ENCODE data around the gene POU1F1. TPM values are rescaled to one million over a fixed set of nuclear protein-coding genes. Genes with fewer than 3 reads are reported as not detected.

The POU1F1 gene, protein sequence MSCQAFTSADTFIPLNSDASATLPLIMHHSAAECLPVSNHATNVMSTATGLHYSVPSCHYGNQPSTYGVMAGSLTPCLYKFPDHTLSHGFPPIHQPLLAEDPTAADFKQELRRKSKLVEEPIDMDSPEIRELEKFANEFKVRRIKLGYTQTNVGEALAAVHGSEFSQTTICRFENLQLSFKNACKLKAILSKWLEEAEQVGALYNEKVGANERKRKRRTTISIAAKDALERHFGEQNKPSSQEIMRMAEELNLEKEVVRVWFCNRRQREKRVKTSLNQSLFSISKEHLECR
- not detected for total RNA-seq

DNA sequence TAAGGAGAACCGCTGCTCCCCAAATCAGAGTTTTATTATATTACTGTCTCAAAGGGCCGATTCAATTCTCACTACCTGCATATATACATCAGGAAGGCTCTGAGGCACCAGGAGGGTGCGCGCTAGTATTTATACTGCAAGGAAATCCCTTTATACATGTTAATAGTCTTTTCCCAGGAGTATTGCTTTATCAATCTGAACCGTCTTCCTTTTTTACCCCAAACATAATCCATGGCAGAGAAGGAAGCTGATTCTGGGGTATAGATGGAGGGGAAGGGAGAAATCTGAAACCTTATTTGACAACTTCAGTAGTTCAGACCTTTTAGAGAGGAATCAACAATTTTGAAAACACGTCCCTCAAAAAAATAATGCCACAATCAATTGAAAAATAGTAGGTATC lies at the start of gene POU1F1:
POU1F1 (minus strand) TSS at position 101 of the 400 bp plus-strand sequence. CDS start 122 bp downstream, outside the sequence.
- no peak for TF ChIP-seq EP300 (IDR thresholded peaks at IDR 0.05)
- no peak for TF ChIP-seq POLR2AphosphoS5 (IDR thresholded peaks at IDR 0.05)
- TF ChIP-seq, protein P1, sequence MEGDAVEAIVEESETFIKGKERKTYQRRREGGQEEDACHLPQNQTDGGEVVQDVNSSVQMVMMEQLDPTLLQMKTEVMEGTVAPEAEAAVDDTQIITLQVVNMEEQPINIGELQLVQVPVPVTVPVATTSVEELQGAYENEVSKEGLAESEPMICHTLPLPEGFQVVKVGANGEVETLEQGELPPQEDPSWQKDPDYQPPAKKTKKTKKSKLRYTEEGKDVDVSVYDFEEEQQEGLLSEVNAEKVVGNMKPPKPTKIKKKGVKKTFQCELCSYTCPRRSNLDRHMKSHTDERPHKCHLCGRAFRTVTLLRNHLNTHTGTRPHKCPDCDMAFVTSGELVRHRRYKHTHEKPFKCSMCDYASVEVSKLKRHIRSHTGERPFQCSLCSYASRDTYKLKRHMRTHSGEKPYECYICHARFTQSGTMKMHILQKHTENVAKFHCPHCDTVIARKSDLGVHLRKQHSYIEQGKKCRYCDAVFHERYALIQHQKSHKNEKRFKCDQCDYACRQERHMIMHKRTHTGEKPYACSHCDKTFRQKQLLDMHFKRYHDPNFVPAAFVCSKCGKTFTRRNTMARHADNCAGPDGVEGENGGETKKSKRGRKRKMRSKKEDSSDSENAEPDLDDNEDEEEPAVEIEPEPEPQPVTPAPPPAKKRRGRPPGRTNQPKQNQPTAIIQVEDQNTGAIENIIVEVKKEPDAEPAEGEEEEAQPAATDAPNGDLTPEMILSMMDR (IDR thresholded peaks at IDR 0.05), result no peak
- TF ChIP-seq POLR2A (IDR thresholded peaks at IDR 0.05), result no peak
- Histone ChIP-seq H3K4me1 (peaks cover 0 to under 1% (median 0%) of the 10 kb centered on the region in 4 donors), H3K27me3 (no peaks in the 10 kb centered on the region), H3K4me3 (no peak within 1 kb of the TSS), H3K36me3 (no peaks in the 10 kb centered on the region), H3K9me3 (no peaks in the 10 kb centered on the region), H3K27ac (no peak within 1 kb of the TSS)
- DNase-seq (no peak), ATAC-seq (ENCODE audit: low FRiP score in 2 of 2) (no peak)
- 85 to 88% methylated on average over 6 of the region's 6 CpGs for WGBS, 2 donors

DNA sequence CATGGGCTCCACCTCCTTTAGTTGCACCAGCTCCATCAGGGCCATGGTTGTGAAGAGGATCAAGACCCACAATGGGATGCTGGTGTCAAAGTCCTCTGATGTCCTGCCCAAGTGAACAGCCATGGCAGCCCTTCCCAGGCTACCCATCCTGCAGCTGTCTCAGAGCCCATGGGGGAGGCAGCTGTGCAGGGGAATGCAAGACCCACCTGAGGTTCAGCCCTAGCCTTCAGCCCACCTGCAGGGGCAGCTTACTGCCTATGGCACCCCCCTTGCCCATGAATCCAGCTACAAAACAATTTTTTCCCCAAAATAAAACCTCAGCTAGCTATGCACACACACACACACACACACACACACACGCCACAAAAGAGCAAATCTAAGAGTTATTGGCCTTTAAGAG lies 48.2 kb upstream of the POU1F1 start:
- Histone ChIP-seq H3K9me3 (no peaks in the 10 kb centered on the region), H3K4me1 (no peaks in the 10 kb centered on the region), H3K4me3 (no peak overlapping the region), H3K36me3 (no peaks in the 10 kb centered on the region), H3K27me3 (no peaks in the 10 kb centered on the region), H3K27ac (no peak overlapping the region)
- ATAC-seq (ENCODE audit: low FRiP score in 2 of 2) (no peak), DNase-seq (no peak)
- 81 to 82% methylated on average over 1 of the region's 1 CpG for WGBS, 2 donors
- TF ChIP-seq, protein P1 (IDR thresholded peaks at IDR 0.05), result no peak
- no peak for TF ChIP-seq POLR2A (IDR thresholded peaks at IDR 0.05)
- no peak for TF ChIP-seq POLR2AphosphoS5 (IDR thresholded peaks at IDR 0.05)
- TF ChIP-seq EP300 (IDR thresholded peaks at IDR 0.05), result no peak

DNA sequence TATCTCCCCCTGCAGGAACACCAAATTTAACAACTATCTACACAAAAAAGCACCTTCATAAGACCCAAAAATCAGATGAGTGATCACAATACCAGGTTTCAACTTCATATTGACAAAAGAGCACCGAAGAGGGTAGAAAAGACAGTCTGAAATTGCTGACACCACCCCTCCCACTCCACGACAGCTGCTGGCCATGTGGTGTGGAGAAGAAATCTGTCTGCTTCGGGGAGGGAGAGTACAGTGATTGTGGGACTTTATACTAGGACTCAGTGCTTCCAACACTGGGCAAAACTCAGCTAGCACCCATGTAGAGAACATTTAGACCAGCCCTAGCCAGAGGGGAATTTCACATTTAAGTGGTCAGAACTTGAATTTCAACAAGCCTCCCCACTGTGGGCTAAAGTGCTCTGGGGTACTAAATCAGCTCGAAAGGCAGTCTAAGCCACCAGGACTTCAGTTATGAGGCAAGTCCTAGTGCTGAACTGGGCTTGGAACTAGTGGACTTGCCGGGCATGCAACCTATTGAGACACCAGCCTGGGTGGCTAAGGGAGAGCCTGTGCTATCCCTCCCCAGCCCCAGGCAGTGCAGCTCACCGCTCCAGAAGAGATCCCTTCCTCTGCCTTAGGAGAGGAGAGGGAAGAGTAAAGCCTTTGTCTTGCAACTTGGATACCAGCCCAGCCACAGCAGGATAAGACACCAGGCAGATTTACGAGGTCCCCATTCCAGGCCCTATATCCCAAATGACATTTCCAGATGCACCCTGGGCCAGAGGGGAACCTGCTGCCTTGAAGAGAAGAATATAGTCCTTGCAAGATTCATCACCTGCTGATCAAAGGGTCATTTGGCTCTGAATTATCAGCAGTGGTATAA lies 44.6 kb upstream of the POU1F1 start:
- no peaks in the 10 kb centered on the region for H3K4me1 ChIP-seq
- H3K27me3 ChIP-seq, result no peaks in the 10 kb centered on the region
- H3K36me3 ChIP-seq, result no peaks in the 10 kb centered on the region
- ATAC-seq (ENCODE audit: low FRiP score in 2 of 2) (no peak), DNase-seq (no peak)
- TF ChIP-seq, protein P1 (IDR thresholded peaks at IDR 0.05), result no peak
- TF ChIP-seq EP300 (IDR thresholded peaks at IDR 0.05), result no peak
- TF ChIP-seq POLR2AphosphoS5 (IDR thresholded peaks at IDR 0.05), result no peak
- no peak for TF ChIP-seq POLR2A (IDR thresholded peaks at IDR 0.05)
- 76 to 93% methylated on average over 3 to 6 of the region's 7 CpGs for WGBS, 2 donors
- no peaks in the 10 kb centered on the region for H3K9me3 ChIP-seq
- no peak overlapping the region for H3K27ac ChIP-seq
- H3K4me3 ChIP-seq, result no peak overlapping the region

DNA sequence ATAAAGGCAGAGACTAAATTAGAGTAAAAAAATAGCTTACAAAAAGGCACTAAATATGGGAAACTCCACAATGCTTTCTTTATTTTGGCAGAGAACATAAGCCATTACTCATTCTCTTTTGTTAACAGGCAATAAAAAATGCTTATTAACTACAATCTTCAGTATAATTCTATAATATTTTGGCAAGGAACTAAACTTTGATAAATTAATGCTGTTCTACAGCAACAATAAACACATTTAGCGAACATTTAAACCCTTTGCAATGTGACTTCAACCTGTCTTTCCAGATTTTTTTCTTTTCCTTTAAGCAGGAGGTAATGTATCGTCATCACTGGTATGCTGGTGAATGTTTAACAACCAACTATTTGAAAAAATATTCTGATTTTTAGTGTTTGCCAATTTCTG lies 42.2 kb upstream of the POU1F1 start:
- ATAC-seq (ENCODE audit: low FRiP score in 2 of 2), result no peak
- Histone ChIP-seq H3K9me3 (no peaks in the 10 kb centered on the region), H3K36me3 (no peaks in the 10 kb centered on the region), H3K27ac (no peak overlapping the region), H3K4me1 (no peaks in the 10 kb centered on the region), H3K4me3 (no peak overlapping the region), H3K27me3 (no peaks in the 10 kb centered on the region)
- DNase-seq, result no peak
- no peak for TF ChIP-seq POLR2AphosphoS5 (IDR thresholded peaks at IDR 0.05)
- 51 to 62% methylated on average over 2 of the region's 2 CpGs for WGBS, 2 donors

DNA sequence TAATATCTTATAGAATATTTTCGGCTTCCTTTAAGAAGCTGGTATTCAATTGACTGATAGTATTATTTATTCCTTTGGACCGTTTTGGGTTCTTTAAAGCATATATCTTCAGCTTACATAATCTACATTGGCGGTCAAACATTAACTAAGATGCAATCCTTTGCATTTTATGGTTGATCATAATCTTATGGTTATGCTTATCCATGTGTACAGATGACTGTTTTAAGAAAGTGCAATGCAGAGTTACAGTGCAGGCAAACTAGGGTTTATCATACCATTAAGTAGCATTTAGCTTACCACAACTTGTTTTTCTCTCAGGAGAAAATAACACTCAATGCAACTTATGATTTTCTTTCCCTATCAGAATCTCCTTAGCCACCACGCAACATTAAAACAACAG lies 41.4 kb upstream of the POU1F1 start:
- H3K36me3 ChIP-seq, result no peaks in the 10 kb centered on the region
- H3K4me3 ChIP-seq, result no peak overlapping the region
- no peak for DNase-seq
- 84 to 88% methylated on average over 4 of the region's 4 CpGs for WGBS, 2 donors
- no peak overlapping the region for H3K27ac ChIP-seq
- no peaks in the 10 kb centered on the region for H3K27me3 ChIP-seq
- ATAC-seq (ENCODE audit: low FRiP score in 2 of 2), result no peak
- TF ChIP-seq EP300 (IDR thresholded peaks at IDR 0.05) (no peak), POLR2A (IDR thresholded peaks at IDR 0.05) (no peak), POLR2AphosphoS5 (IDR thresholded peaks at IDR 0.05) (no peak)
- TF ChIP-seq, protein P1 (IDR thresholded peaks at IDR 0.05), result no peak
- H3K9me3 ChIP-seq, result no peaks in the 10 kb centered on the region
- no peaks in the 10 kb centered on the region for H3K4me1 ChIP-seq

Measured in upper lobe of left lung (tissue), 6 donors.